Measurements from ENCODE around the gene HOXC11. TPM values are rescaled to one million over a fixed set of nuclear protein-coding genes. Genes with fewer than 3 reads are reported as not detected.

The HOXC11 gene
- total RNA-seq, 4 donors from 2014 or later: not detected

DNA sequence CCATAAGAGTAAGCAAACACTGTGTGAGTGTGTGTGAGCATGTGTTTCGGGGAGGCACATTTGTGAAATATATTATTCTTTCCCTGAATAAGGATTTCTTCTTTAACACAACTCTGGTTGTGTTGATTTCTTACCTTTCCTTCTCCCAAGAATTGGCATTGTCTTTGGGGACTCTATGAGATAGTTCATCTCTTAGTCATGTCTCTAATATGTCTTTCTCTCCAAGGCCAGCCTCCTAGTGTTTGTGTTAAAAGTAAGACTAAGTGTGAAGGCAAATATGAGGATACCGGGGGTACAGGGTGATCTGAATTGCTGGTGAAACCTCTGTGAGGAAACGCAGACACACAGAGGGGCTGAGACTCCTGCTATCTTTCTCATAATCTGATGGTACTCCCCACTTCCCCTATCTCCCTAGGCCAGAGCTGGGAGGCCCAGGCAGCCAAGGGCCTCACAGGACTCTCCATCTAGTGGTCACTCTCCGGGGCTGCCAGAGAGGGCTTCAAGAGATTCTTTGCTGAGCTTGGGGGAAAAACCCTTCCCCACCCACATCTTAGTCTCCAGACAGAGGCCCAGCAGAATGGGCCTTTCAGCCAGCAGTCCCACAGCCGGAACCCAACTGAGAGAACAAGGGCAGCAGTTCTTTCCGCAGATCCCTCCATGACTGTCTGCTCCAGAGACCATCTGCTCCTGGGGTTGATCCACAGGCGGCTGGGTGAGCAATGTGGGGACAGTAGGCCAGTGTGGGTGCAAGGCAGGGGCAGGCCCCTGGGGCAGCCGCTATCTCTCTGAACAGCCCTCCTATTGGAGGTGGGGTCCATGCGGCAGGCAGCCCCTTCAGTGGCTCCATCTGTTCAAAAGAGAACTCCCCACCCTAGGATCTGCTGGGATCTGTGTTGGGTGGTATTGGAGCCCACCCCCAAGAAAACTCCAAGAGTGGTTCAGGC is 24.0 kb upstream of the HOXC11 start:
- peaks cover 100% of the 10 kb centered on the region for H3K27me3 ChIP-seq
- no peak overlapping the region for H3K4me3 ChIP-seq
- 50 to 73% methylated on average over 1 to 2 of the region's 9 CpGs for WGBS, 2 donors (ENCODE audit: low coverage in 1 of 2)
- no peak overlapping the region for H3K27ac ChIP-seq
- no peaks in the 10 kb centered on the region for H3K36me3 ChIP-seq
- TF ChIP-seq POLR2A (IDR thresholded peaks at IDR 0.05): no peak
- no peak for TF ChIP-seq POLR2AphosphoS5 (IDR thresholded peaks at IDR 0.05)
- no peak for TF ChIP-seq CTCF (IDR thresholded peaks at IDR 0.05)
- TF ChIP-seq EP300 (IDR thresholded peaks at IDR 0.05): no peak
- peaks cover 0 to 6% (median 0%) of the 10 kb centered on the region in 3 donors for H3K9me3 ChIP-seq
- ATAC-seq: no peak
- H3K4me1 ChIP-seq: peaks cover 0 to 20% (median 14%) of the 10 kb centered on the region in 3 donors

DNA sequence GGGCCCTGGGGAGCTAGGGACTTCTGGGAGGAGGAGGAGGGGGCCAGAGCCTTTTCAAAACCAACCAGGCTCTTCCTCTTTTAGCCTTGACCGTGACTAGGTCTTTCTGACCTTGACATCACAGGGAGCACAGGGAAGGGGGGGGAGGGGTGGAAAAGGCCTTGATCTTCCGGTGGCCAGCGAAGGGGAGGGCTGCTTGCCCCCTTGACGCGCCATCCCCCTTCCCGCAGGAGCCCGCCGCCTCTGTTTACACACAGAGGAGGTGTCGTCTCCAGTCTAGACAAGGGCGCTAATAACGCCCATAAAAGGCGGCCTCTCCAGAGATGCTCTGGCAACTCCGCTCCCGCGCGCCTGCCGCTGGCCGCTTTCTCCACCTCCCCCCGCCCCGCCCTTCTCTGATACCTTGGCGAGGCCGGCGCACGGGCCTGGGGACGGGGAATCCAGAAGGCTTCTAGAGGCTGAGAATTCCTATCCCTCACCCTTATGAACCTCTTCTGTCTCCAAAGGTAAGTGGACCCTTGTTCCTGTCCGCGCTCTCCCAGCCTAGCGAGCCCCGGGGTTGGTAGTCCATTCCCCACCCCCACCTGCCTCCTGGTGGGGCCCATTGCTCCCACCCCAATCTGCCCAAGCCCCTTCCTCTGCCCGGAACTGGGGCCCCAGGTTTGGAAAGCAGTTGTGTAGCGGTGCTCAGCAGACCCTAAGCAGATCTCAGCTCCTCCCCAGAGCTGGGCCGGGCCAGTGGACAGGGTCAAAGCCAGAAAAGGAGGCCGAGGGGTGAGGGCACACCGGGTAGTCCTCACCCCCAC is 23.1 kb upstream of the HOXC11 start:
- no peak overlapping the region for H3K4me3 ChIP-seq
- H3K9me3 ChIP-seq: peaks cover 0 to 6% (median 0%) of the 10 kb centered on the region in 3 donors
- no peak for ATAC-seq
- TF ChIP-seq POLR2AphosphoS5 (IDR thresholded peaks at IDR 0.05): no peak
- no peak for TF ChIP-seq EP300 (IDR thresholded peaks at IDR 0.05)
- no peak for TF ChIP-seq POLR2A (IDR thresholded peaks at IDR 0.05)
- no peak for TF ChIP-seq CTCF (IDR thresholded peaks at IDR 0.05)
- peaks cover 0 to 24% (median 13%) of the 10 kb centered on the region in 3 donors for H3K4me1 ChIP-seq
- H3K27me3 ChIP-seq: peaks cover 100% of the 10 kb centered on the region
- no peaks in the 10 kb centered on the region for H3K36me3 ChIP-seq
- H3K27ac ChIP-seq: no peak overlapping the region
- WGBS, 2 donors (ENCODE audit: low coverage in 1 of 2): 22% methylated on average over 4 of the region's 34 CpGs; no CpG with 5 or more reads in 1 of the 2 donors

GRCh38 chr12:53950437-53950773 is 22.5 kb upstream of the HOXC11 start:
- Histone ChIP-seq H3K27me3 (peaks cover 100% of the 10 kb centered on the region), H3K36me3 (no peaks in the 10 kb centered on the region), H3K4me1 (peaks cover 0 to 30% (median 10%) of the 10 kb centered on the region in 3 donors), H3K9me3 (peaks cover 0 to 6% (median 0%) of the 10 kb centered on the region in 3 donors), H3K27ac (no peak overlapping the region), H3K4me3 (no peak overlapping the region)
- TF ChIP-seq POLR2A (IDR thresholded peaks at IDR 0.05) (no peak), CTCF (IDR thresholded peaks at IDR 0.05) (no peak), EP300 (IDR thresholded peaks at IDR 0.05) (no peak), POLR2AphosphoS5 (IDR thresholded peaks at IDR 0.05) (no peak)
- WGBS, 2 donors (ENCODE audit: low coverage in 1 of 2): 7% methylated on average over 3 of the region's 10 CpGs; no CpG with 5 or more reads in 1 of the 2 donors
- ATAC-seq: no peak

DNA sequence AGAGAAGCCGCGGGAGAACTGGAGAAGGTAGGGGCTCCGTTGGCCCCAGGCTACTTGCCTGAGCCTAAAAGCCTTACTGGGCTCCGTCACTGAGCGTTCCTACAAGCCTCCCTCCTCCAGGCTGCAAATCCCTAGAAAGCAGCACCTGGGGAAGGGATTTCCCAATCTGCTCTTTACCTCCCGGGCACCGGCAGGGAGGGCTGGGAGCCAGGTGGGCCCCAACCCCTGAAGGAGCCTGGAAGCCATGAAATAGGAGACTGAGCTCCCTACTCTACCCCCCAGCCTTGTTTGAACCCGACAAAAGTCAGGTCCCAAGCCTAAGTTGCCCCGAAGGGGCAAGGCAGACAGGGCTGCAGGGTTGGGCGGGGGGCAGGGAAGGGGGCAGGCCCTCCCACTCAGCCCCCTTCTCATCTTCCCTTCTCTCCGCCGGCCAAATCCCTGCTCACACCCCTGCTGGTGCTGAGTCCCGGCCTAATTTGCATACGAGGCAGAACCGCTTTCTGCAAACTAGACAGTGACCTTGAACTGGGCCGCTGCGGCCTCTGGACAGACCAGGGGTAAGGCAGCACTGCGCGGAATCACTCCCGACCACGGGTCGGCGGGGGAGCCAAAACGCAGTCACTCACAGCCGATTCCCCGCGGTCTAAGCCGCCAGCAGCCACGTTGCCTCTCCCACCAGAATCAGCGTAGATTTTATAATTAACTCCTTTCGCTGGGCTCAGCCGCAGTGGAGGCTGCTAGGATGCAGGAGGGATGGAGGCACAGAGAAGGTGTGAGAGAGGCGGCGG is 21.9 kb upstream of the HOXC11 start:
- H3K4me1 ChIP-seq: peaks cover 0 to 34% (median 10%) of the 10 kb centered on the region in 3 donors
- H3K27ac ChIP-seq: no peak overlapping the region
- no peak for TF ChIP-seq POLR2A (IDR thresholded peaks at IDR 0.05)
- no peak for TF ChIP-seq POLR2AphosphoS5 (IDR thresholded peaks at IDR 0.05)
- no peak for TF ChIP-seq CTCF (IDR thresholded peaks at IDR 0.05)
- no peak for TF ChIP-seq EP300 (IDR thresholded peaks at IDR 0.05)
- no peaks in the 10 kb centered on the region for H3K36me3 ChIP-seq
- WGBS, 2 donors (ENCODE audit: low coverage in 1 of 2): 0 to 4% methylated on average over 3 to 27 of the region's 34 CpGs
- H3K27me3 ChIP-seq: peaks cover 100% of the 10 kb centered on the region
- no peak for ATAC-seq
- H3K9me3 ChIP-seq: peaks cover 0 to 6% (median 0%) of the 10 kb centered on the region in 3 donors
- H3K4me3 ChIP-seq: no peak overlapping the region

Measured in gastroesophageal sphincter (tissue), 4 donors.